Measurements from ENCODE around the gene UBE2D2.

- TF ChIP-seq CTCF (IDR thresholded peaks at IDR 0.05) (no peak), EP300 (IDR thresholded peaks at IDR 0.05) (no peak)
These were observed 84.3 kb downstream of the UBE2D2 start for GRCh38 chr5:139645430-139645871.
